Measurements from ENCODE around the gene INAFM1. TPM values are rescaled to one million over a fixed set of nuclear protein-coding genes. Genes with fewer than 3 reads are reported as not detected.

Gene INAFM1
- total RNA-seq, 2 experiments from 2014 or later: 16.9 to 19.3 TPM

DNA sequence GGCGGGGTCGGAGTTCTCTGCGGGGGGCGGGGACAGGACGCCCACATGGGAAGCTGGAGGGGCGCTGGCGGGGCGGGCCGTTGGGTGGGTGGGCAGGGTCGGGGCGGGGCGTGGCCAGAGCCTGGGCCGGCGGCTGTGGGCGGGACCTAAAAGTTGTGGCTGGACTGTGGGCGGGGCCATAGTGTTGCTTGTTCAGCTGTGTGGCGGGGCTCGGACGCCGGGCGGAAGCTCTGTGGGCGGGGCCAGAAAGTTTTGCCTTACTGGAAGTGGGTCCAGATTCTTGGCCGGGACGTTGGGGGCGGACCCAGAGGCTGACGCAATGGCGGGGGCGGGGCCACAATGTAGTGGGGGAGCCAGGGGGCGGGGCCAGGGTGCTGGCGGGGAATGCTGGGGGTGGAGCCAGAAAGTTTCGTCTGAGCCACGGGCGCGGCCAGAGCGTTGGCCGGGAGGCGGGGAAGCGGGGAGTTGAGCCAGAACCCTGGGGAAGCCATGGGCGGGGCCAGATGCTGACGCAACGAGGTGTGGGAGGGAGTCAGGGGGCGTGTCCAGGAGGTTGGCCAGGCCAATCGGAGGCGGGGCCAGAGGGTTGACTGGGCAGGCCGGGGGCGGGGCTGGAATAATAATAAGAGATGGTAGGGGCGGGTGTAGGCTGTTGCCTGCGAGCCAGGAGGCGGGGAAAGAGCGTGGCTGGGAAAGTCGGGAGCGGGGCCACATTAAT is 17.8 kb upstream of the INAFM1 start:
- Mint-ChIP-seq H3K36me3 (ENCODE audit: low read depth) (peaks cover 52% of the 10 kb centered on the region), H3K27ac (peak overlapping the region; percentile 97), H3K4me3 (peak overlapping the region; percentile 84), H3K27me3 (no peaks in the 10 kb centered on the region), H3K4me1 (ENCODE audit: low read depth) (peaks cover 39% of the 10 kb centered on the region), H3K9me3 (no peaks in the 10 kb centered on the region)
- ChIA-PET CTCF (interaction anchor here (1.3 to 2.4 kb wide), 6 partner anchors 13 to 107 kb away, joined by 3 to 17 read pairs (median 6); partner anchors contain the start of genes DHX34 and INAFM1), POLR2A (interaction anchor here (0.6 to 2.7 kb wide), 23 partner anchors 10 to 343 kb away, joined by 3 to 124 read pairs (median 6); partner anchors contain the start of genes INAFM1, MEIS3, SAE1 and ZC3H4)
- DNase-seq (peak; percentile 96 to 100 (median 98)), ATAC-seq (ENCODE audit: poor library complexity) (peak; percentile 77)
- Histone ChIP-seq H3K36me3 (ENCODE audit: insufficient read depth, low read length) (peaks cover 34% of the 10 kb centered on the region), H3K27ac (ENCODE audit: low read depth in 1 of 2, low read length in 2 of 2) (peak overlapping the region; percentile 69 to 91), H3K27me3 (ENCODE audit: control insufficient read depth in 1 of 2, insufficient read depth in 2 of 2, low read length in 2 of 2) (no peaks in the 10 kb centered on the region), H3K4me1 (ENCODE audit: insufficient read depth, low read length) (peaks cover 30% of the 10 kb centered on the region), H3K9me3 (ENCODE audit: control insufficient read depth in 1 of 2, insufficient read depth in 1 of 2, low read length in 2 of 2) (peaks cover 0 to 7% of the 10 kb centered on the region in 2 experiments), H3K4me3 (ENCODE audit: low read length) (peak overlapping the region; percentile 72)
- intact Hi-C loops (cut with DNase I, micrococcal nuclease): loop anchor here (1.0 to 10.0 kb wide), 6 partner anchors 16 to 472 kb away; partner anchors contain the start of genes AP2S1 (in 1 of the 2), ARHGAP35 (in 1 of the 2), BBC3 (in 1 of the 2) and INAFM1 (in 1 of the 2)
- TF ChIP-seq, protein P1, sequence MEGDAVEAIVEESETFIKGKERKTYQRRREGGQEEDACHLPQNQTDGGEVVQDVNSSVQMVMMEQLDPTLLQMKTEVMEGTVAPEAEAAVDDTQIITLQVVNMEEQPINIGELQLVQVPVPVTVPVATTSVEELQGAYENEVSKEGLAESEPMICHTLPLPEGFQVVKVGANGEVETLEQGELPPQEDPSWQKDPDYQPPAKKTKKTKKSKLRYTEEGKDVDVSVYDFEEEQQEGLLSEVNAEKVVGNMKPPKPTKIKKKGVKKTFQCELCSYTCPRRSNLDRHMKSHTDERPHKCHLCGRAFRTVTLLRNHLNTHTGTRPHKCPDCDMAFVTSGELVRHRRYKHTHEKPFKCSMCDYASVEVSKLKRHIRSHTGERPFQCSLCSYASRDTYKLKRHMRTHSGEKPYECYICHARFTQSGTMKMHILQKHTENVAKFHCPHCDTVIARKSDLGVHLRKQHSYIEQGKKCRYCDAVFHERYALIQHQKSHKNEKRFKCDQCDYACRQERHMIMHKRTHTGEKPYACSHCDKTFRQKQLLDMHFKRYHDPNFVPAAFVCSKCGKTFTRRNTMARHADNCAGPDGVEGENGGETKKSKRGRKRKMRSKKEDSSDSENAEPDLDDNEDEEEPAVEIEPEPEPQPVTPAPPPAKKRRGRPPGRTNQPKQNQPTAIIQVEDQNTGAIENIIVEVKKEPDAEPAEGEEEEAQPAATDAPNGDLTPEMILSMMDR (IDR thresholded peaks at IDR 0.05): no peak

DNA sequence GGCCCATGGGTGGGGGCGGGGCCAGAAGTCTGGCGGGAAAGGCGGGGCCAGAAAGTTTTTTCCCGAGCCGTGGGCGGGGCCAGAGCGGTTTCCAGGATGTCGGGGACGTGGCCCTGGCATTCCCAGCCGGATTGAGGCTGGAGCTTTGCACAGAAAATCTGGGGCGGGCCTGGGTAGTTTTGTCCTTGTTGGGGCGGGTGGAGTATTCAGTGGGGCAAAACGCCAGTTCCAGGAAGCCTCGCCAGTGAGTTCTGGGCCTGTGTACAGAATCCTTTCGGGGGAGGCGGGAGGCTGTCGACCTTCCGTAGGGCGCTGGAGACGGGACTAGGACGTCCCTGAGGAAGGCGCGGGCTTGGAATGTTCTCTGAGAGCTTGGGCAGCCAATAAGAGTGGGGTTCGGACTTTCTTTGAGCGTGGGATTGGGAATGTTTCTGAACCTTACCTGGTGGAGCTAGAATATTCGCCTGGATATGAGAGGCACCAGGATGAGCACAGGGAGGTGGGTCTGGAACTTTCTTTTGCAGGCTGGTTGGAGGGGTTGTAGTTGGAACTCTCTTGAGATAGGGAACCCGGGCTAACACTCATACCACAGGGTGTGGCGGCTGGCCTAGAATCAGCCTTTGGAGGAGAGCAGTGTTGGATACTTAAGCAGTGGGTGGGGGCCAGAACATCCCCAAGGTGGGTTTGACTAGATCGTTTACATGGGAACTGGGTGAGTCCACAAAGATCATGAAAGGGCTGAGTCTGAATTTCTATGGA is 17.1 kb upstream of the INAFM1 start:
- Histone ChIP-seq H3K27me3 (ENCODE audit: control insufficient read depth in 1 of 2, insufficient read depth in 2 of 2, low read length in 2 of 2) (no peaks in the 10 kb centered on the region), H3K27ac (ENCODE audit: low read depth in 1 of 2, low read length in 2 of 2) (peak overlapping the region; percentile 69 to 91), H3K4me1 (ENCODE audit: insufficient read depth, low read length) (peaks cover 30% of the 10 kb centered on the region), H3K9me3 (ENCODE audit: control insufficient read depth in 1 of 2, insufficient read depth in 1 of 2, low read length in 2 of 2) (peaks cover 0 to 7% of the 10 kb centered on the region in 2 experiments), H3K36me3 (ENCODE audit: insufficient read depth, low read length) (peaks cover 37% of the 10 kb centered on the region), H3K4me3 (ENCODE audit: low read length) (peak overlapping the region; percentile 72)
- Mint-ChIP-seq H3K9me3 (no peaks in the 10 kb centered on the region), H3K27ac (peak overlapping the region; percentile 97), H3K4me1 (ENCODE audit: low read depth) (peaks cover 39% of the 10 kb centered on the region), H3K27me3 (no peaks in the 10 kb centered on the region), H3K36me3 (ENCODE audit: low read depth) (peaks cover 57% of the 10 kb centered on the region), H3K4me3 (peak overlapping the region; percentile 84)
- ATAC-seq (ENCODE audit: poor library complexity) (no peak), DNase-seq (no peak)
- CTCF ChIA-PET: interaction anchor here (1.3 to 2.4 kb wide), 4 partner anchors 13 to 91 kb away, joined by 3 to 17 read pairs (median 6); partner anchors contain the start of genes DHX34 and INAFM1
- TF ChIP-seq, protein P1 (IDR thresholded peaks at IDR 0.05): no peak
- intact Hi-C loops (cut with DNase I, micrococcal nuclease): loop anchor here (1.0 to 10.0 kb wide), 5 partner anchors 16 to 473 kb away; partner anchors contain the start of genes AP2S1 (in 1 of the 2), ARHGAP35 (in 1 of the 2), INAFM1 (in 1 of the 2) and SLC1A5 (in 1 of the 2)
- POLR2A ChIA-PET: interaction anchor here (0.8 to 2.7 kb wide), 8 partner anchors 11 to 342 kb away, joined by 3 to 124 read pairs (median 10); partner anchors contain the start of genes INAFM1 and ZC3H4

DNA sequence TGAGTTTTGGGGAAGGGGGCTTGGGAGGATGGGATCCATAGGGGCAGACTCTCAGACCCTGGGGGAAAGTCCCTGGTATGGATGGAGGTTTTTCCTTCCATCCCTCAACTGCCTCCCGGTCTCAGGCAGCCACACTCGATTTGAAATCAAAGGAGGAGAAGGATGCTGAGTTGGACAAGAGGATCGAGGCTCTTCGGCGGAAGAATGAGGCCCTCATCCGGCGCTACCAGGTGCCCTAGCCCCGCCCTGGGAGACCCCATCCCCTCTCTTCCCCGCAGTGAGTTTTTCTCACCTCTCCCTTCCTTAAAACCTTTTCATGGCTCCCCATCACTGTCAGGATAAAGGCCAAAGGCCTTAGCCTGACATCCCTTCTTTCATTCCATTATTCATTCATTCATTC is 16.3 kb upstream of the INAFM1 start:
- intact Hi-C loops (cut with DNase I, micrococcal nuclease): loop anchor here (5.0 to 10.0 kb wide), 3 partner anchors 396 to 474 kb away; partner anchors contain the start of genes AP2S1 (in 1 of the 2), ARHGAP35 (in 1 of the 2) and SLC1A5 (in 1 of the 2)

More for the DNA sequence above, 16.3 kb upstream of the INAFM1 start:
- Mint-ChIP-seq H3K36me3 (ENCODE audit: low read depth) (peaks cover 64% of the 10 kb centered on the region), H3K4me3 (peak overlapping the region; percentile 84), H3K27ac (peak overlapping the region; percentile 97), H3K4me1 (ENCODE audit: low read depth) (peaks cover 39% of the 10 kb centered on the region), H3K27me3 (no peaks in the 10 kb centered on the region), H3K9me3 (no peaks in the 10 kb centered on the region)
- peaks cover 30% of the 10 kb centered on the region for H3K4me1 ChIP-seq (ENCODE audit: insufficient read depth, low read length)
- CTCF ChIA-PET: interaction anchor here (1.0 kb wide), 1 partner anchor 15 kb away, joined by 3 read pairs; no protein-coding TSS in a partner anchor
- no peak for ATAC-seq (ENCODE audit: poor library complexity)
- H3K36me3 ChIP-seq (ENCODE audit: insufficient read depth, low read length): peaks cover 45% of the 10 kb centered on the region
- H3K27me3 ChIP-seq (ENCODE audit: control insufficient read depth in 1 of 2, insufficient read depth in 2 of 2, low read length in 2 of 2): no peaks in the 10 kb centered on the region
- H3K27ac ChIP-seq (ENCODE audit: low read depth in 1 of 2, low read length in 2 of 2): no peak overlapping the region
- peaks cover 0 to 7% of the 10 kb centered on the region in 2 experiments for H3K9me3 ChIP-seq (ENCODE audit: control insufficient read depth in 1 of 2, insufficient read depth in 1 of 2, low read length in 2 of 2)
- DNase-seq: no peak
- TF ChIP-seq, protein P1 (IDR thresholded peaks at IDR 0.05): no peak
- POLR2A ChIA-PET: interaction anchor here (3.3 kb wide), 1 partner anchor 16 kb away, joined by 13 read pairs; the partner anchor contains the start of gene INAFM1
- no peak overlapping the region for H3K4me3 ChIP-seq (ENCODE audit: low read length)
